Coronary artery (tissue), 2 donors: ENCODE measurements around the gene LBH.
A peak's percentile ranks its signal among the peaks of the same experiment; 100 is the strongest.

Experiments used
- DNase-seq: peaks from one replicate; pipeline ENCODE4 v3.0.0-alpha.2; 2017; ENCODE audit warnings: low spot score
- H3K27ac ChIP-seq, 2 donors: fragments of 200-600 bp; sonication (generic); one replicate each; pipeline ENCODE4 v1.5.1; 2016 to 2019
- H3K4me3 ChIP-seq: fragments of 200-600 bp; sonication (generic); 2 replicates; pipeline ENCODE4 v1.5.1; 2016; ENCODE audit warnings: mild to moderate bottlenecking, moderate library complexity
- CTCF ChIP-seq: fragments of 200-600 bp; sonication (generic); IDR thresholded peaks from one replicate; pipeline ENCODE4 v1.5.1; 2019; ENCODE audit warnings: antibody characterized with exemption

Gene LBH

GRCh38 chr2:30255466-30256408 is 24.4 kb downstream of the LBH start:
- peak; percentile 64 for DNase-seq
- no peak for TF ChIP-seq CTCF
- Histone ChIP-seq H3K27ac (peak overlapping the region; percentile 60 to 91), H3K4me3 (no peak overlapping the region)

GRCh38 chr2:30257266-30258214 is 26.2 kb downstream of the LBH start:
- TF ChIP-seq CTCF, result no peak
- Histone ChIP-seq H3K4me3 (no peak overlapping the region), H3K27ac (peak overlapping the region in 1 of 2 donors; percentile 23)
- DNase-seq, result no peak

GRCh38 chr2:30259071-30259470 is 27.7 kb downstream of the LBH start:
- no peak overlapping the region for H3K4me3 ChIP-seq
- DNase-seq, result no peak
- peak overlapping the region in 1 of 2 donors; percentile 23 for H3K27ac ChIP-seq
- no peak for TF ChIP-seq CTCF

GRCh38 chr2:30259827-30260679 is 28.7 kb downstream of the LBH start:
- no peak for TF ChIP-seq CTCF
- peak; percentile 16 for DNase-seq
- Histone ChIP-seq H3K27ac (peak overlapping the region in 1 of 2 donors; percentile 24), H3K4me3 (no peak overlapping the region)

- no peak overlapping the region for H3K27ac ChIP-seq
- peak; percentile 4 for DNase-seq
- H3K4me3 ChIP-seq, result no peak overlapping the region
- no peak for TF ChIP-seq CTCF
Observed at GRCh38 chr2:30260941-30261340, 29.6 kb downstream of the LBH start.

GRCh38 chr2:30261695-30262211 is 30.4 kb downstream of the LBH start:
- no peak overlapping the region for H3K4me3 ChIP-seq
- no peak overlapping the region for H3K27ac ChIP-seq
- no peak for TF ChIP-seq CTCF
- DNase-seq, result no peak
